HEK293 (cell line): ENCODE data around the gene AKNA.

ENCODE experiments used
- CTCF ChIA-PET: fragments of 350-600 bp; formaldehyde crosslinking; extraction: SDS; loops from one replicate; lab custom pipeline; 2021; ENCODE audit warnings: antibody characterized with exemption; lab: Yijun Ruan, JAX
- POLR2A ChIA-PET: fragments of 300-600 bp; formaldehyde crosslinking; extraction: SDS; loops from one replicate; lab custom pipeline; 2020; ENCODE audit warnings: antibody characterized with exemption, inconsistent platforms; lab: Yijun Ruan, JAX
- H3K27ac ChIP-seq: fragments of 200-500 bp; sonication (Bioruptor generic); 2 replicates; pipeline ENCODE4 v1.5.1; 2014; ENCODE audit warnings: low read depth, low read length, control low read depth, inconsistent platforms; ENCODE audit errors: extremely low read depth
- H3K36me3 ChIP-seq, 2 experiments: fragments of 200-500 bp in 1 of 2; sonication (Bioruptor generic) in 1 of 2; 1 replicate in 1 of 2; 2 replicates in 1 of 2; pipeline ENCODE4 v1.5.1; 2014 to 2017; ENCODE audit warnings: inconsistent platforms in 2 of 2, low read length in 2 of 2; ENCODE audit not compliant: control insufficient read depth in 2 of 2, insufficient read depth in 1 of 2
- H3K4me1 ChIP-seq: fragments of 200-500 bp; sonication (Bioruptor generic); 2 replicates; pipeline ENCODE4 v1.5.1; 2014; ENCODE audit warnings: mild to moderate bottlenecking, low read length, inconsistent platforms; ENCODE audit not compliant: control insufficient read depth, insufficient read depth
- H3K4me3 ChIP-seq: 2 replicates; pipeline ENCODE4 v1.5.1; 2011; ENCODE audit warnings: low read depth, mild to moderate bottlenecking, control low read depth, low read length, moderate library complexity
- H3K9me3 ChIP-seq: fragments of 200-500 bp; sonication (Bioruptor generic); 2 replicates; pipeline ENCODE4 v1.5.1; 2014; ENCODE audit warnings: low read depth, low read length, inconsistent platforms; ENCODE audit not compliant: control insufficient read depth, insufficient read depth
- AEBP2 ChIP-seq: fragments of 450-650 bp; formaldehyde crosslinking; IDR thresholded peaks from 2 replicates; pipeline ENCODE4 v1.5.1; 2016; ENCODE audit warnings: missing biosample characterization, missing genetic modification characterization, borderline replicate concordance
- BCL6B ChIP-seq: fragments of 450-650 bp; formaldehyde crosslinking; IDR thresholded peaks from 2 replicates; pipeline ENCODE4 v1.5.1; 2017; ENCODE audit warnings: missing biosample characterization, missing genetic modification characterization
- GLI2 ChIP-seq: fragments of 450-650 bp; formaldehyde crosslinking; IDR thresholded peaks from 2 replicates; pipeline ENCODE4; 2017; ENCODE audit warnings: missing biosample characterization, missing genetic modification characterization, low read depth, borderline replicate concordance
- PRDM6 ChIP-seq: fragments of 450-650 bp; formaldehyde crosslinking; IDR thresholded peaks from 2 replicates; pipeline ENCODE4 v1.5.1; 2017; ENCODE audit warnings: missing biosample characterization, missing genetic modification characterization
- ZBTB11 ChIP-seq: fragments of 450-650 bp; formaldehyde crosslinking; conservative IDR thresholded peaks from 2 replicates; pipeline ENCODE4 v1.5.1; 2016; ENCODE audit warnings: low read depth, missing biosample characterization, missing genetic modification characterization
- ZBTB6 ChIP-seq: fragments of 450-650 bp; formaldehyde crosslinking; IDR thresholded peaks from 2 replicates; pipeline ENCODE4 v1.5.1; 2017; ENCODE audit warnings: missing biosample characterization, missing genetic modification characterization
- ZEB2 ChIP-seq: fragments of 450-650 bp; formaldehyde crosslinking; IDR thresholded peaks from 2 replicates; pipeline ENCODE4 v1.5.1; 2016; ENCODE audit warnings: missing biosample characterization, missing genetic modification characterization
- ZFP41 ChIP-seq: fragments of 450-650 bp; formaldehyde crosslinking; IDR thresholded peaks from 2 replicates; pipeline ENCODE4 v1.5.1; 2016; ENCODE audit warnings: missing biosample characterization, missing genetic modification characterization, borderline replicate concordance
- ZIC2 ChIP-seq: fragments of 450-650 bp; formaldehyde crosslinking; IDR thresholded peaks from 2 replicates; pipeline ENCODE4 v1.5.1; 2016; ENCODE audit warnings: missing biosample characterization, missing genetic modification characterization
- ZNF114 ChIP-seq: fragments of 450-650 bp; formaldehyde crosslinking; IDR thresholded peaks from 2 replicates; pipeline ENCODE4 v1.5.0; 2017; ENCODE audit warnings: missing biosample characterization, missing genetic modification characterization
- ZNF169 ChIP-seq: fragments of 450-650 bp; formaldehyde crosslinking; IDR thresholded peaks from 2 replicates; pipeline ENCODE4 v1.5.1; 2016; ENCODE audit warnings: missing biosample characterization, missing genetic modification characterization
- ZNF175 ChIP-seq: fragments of 450-650 bp; formaldehyde crosslinking; IDR thresholded peaks from 2 replicates; pipeline ENCODE4 v1.5.1; 2016; ENCODE audit warnings: missing biosample characterization, missing genetic modification characterization
- ZNF239 ChIP-seq: fragments of 450-650 bp; formaldehyde crosslinking; IDR thresholded peaks from 2 replicates; pipeline ENCODE4 v1.5.1; 2016; ENCODE audit warnings: missing biosample characterization, missing genetic modification characterization
- ZNF274 ChIP-seq, 2 experiments: fragments of 200-500 bp in 1 of 2; fragments of 450-650 bp in 1 of 2; sonication (Bioruptor generic) in 1 of 2; formaldehyde crosslinking in 1 of 2; IDR thresholded peaks; 2 replicates each; pipeline versions ENCODE4 v1.5.1 to v1.6.1; 2014 to 2016; ENCODE audit warnings: borderline replicate concordance in 1 of 2, inconsistent platforms in 1 of 2, low read length in 1 of 2, missing biosample characterization in 1 of 2, missing genetic modification characterization in 1 of 2
- ZNF488 ChIP-seq: fragments of 450-650 bp; formaldehyde crosslinking; IDR thresholded peaks from 2 replicates; pipeline ENCODE4 v1.5.1; 2016; ENCODE audit warnings: missing biosample characterization, missing genetic modification characterization
- ZNF501 ChIP-seq: fragments of 450-650 bp; formaldehyde crosslinking; IDR thresholded peaks from 2 replicates; pipeline ENCODE4 v1.5.1; 2016; ENCODE audit warnings: missing biosample characterization, missing genetic modification characterization
- ZNF514 ChIP-seq: fragments of 450-650 bp; formaldehyde crosslinking; IDR thresholded peaks from 2 replicates; pipeline ENCODE4 v1.5.1; 2016; ENCODE audit warnings: missing biosample characterization, missing genetic modification characterization
- ZNF544 ChIP-seq: fragments of 450-650 bp; formaldehyde crosslinking; IDR thresholded peaks from 2 replicates; pipeline ENCODE4 v1.5.0; 2017; ENCODE audit warnings: missing biosample characterization, missing genetic modification characterization
- ZNF555 ChIP-seq: fragments of 450-650 bp; formaldehyde crosslinking; conservative IDR thresholded peaks from 2 replicates; pipeline ENCODE4 v1.5.1; 2017; ENCODE audit warnings: missing biosample characterization, mild to moderate bottlenecking, missing genetic modification characterization, inconsistent platforms
- ZNF580 ChIP-seq: fragments of 450-650 bp; formaldehyde crosslinking; IDR thresholded peaks from 2 replicates; pipeline ENCODE4 v1.5.1; 2016; ENCODE audit warnings: missing biosample characterization, missing genetic modification characterization
- ZNF791 ChIP-seq: fragments of 450-650 bp; formaldehyde crosslinking; IDR thresholded peaks from 2 replicates; pipeline ENCODE4 v1.5.1; 2016; ENCODE audit warnings: missing biosample characterization, missing genetic modification characterization
- ZNF830 ChIP-seq: fragments of 450-650 bp; IDR thresholded peaks from 2 replicates; pipeline ENCODE4 v1.5.0; 2018; ENCODE audit warnings: missing biosample characterization, missing genetic modification characterization, low read depth, mild to moderate bottlenecking, moderate library complexity

The AKNA gene

GRCh38 chr9:114310471-114311450, 77.0 kb downstream of the AKNA start:
- H3K27ac ChIP-seq: no peak overlapping the region
- H3K4me1 ChIP-seq: no peaks in the 10 kb centered on the region; the same call in 1 of the 2 replicates
- TF ChIP-seq BCL6B (tag by site-specific recombination) (no peak), ZNF169 (tag by site-specific recombination) (no peak), ZNF830 (no peak), ZNF175 (no peak), ZIC2 (tag by site-specific recombination) (no peak)
- H3K36me3 ChIP-seq: no peaks in the 10 kb centered on the region
- ChIA-PET CTCF (interaction anchor here (0.6 to 2.4 kb wide), 5 partner anchors 9 to 228 kb away, joined by 3 to 14 read pairs (median 3); no protein-coding TSS in a partner anchor), POLR2A (no interaction called here)
- H3K4me3 ChIP-seq: no peak overlapping the region
- H3K9me3 ChIP-seq: no peaks in the 10 kb centered on the region

- H3K9me3 ChIP-seq: no peaks in the 10 kb centered on the region
- CTCF ChIA-PET: interaction anchor here (1.0 to 2.4 kb wide), 2 partner anchors 202 to 572 kb away, joined by 3 to 14 read pairs; no protein-coding TSS in a partner anchor
- H3K27ac ChIP-seq: no peak overlapping the region
- POLR2A ChIA-PET: no interaction called here
- no peaks in the 10 kb centered on the region; the same call in 1 of the 2 replicates for H3K4me1 ChIP-seq
- no peak overlapping the region for H3K4me3 ChIP-seq
- H3K36me3 ChIP-seq: no peaks in the 10 kb centered on the region
- TF ChIP-seq ZNF580: no peak
- no peak for TF ChIP-seq ZNF239 (tag by site-specific recombination)
- TF ChIP-seq ZBTB11 (tag by site-specific recombination): no peak
- no peak for TF ChIP-seq ZNF274 (IDR thresholded peaks at IDR 0.05; ENCODE audit: low read length)
- no peak for TF ChIP-seq ZNF274 (tag by site-specific recombination; IDR thresholded peaks at IDR 0.05; ENCODE audit: borderline replicate concordance)
- TF ChIP-seq GLI2 (tag by site-specific recombination): no peak
- TF ChIP-seq ZFP41: no peak
- TF ChIP-seq ZEB2 (tag by site-specific recombination): no peak
- TF ChIP-seq ZNF791 (tag by site-specific recombination): no peak
- TF ChIP-seq ZNF514 (tag by site-specific recombination): no peak
- TF ChIP-seq ZNF555: no peak
- TF ChIP-seq ZNF501: no peak
- no peak for TF ChIP-seq ZNF169 (tag by site-specific recombination)
- no peak for TF ChIP-seq ZNF488 (tag by site-specific recombination)
- TF ChIP-seq AEBP2 (tag by site-specific recombination): no peak
- TF ChIP-seq ZNF114 (tag by site-specific recombination): no peak
- no peak for TF ChIP-seq ZBTB6
- no peak for TF ChIP-seq PRDM6 (tag by site-specific recombination)
- no peak for TF ChIP-seq ZNF544 (tag by site-specific recombination)
Observed at GRCh38 chr9:114309096-114309495, 78.7 kb downstream of the AKNA start.
